ENCODE data around the gene MAPKAP1.
"Not testable (repeated sequence)": the region's sequence is repeated elsewhere in the genome, so short reads cannot be mapped to it uniquely, and the experiment has no call there.

MAPKAP1 gene

GRCh38 chr9:125600194-125600593 is 106.8 kb downstream of the MAPKAP1 start:
- no peak for DNase-seq

- DNase-seq: no peak
Measured at GRCh38 chr9:125594223-125594610, 112.8 kb downstream of the MAPKAP1 start.

DNA sequence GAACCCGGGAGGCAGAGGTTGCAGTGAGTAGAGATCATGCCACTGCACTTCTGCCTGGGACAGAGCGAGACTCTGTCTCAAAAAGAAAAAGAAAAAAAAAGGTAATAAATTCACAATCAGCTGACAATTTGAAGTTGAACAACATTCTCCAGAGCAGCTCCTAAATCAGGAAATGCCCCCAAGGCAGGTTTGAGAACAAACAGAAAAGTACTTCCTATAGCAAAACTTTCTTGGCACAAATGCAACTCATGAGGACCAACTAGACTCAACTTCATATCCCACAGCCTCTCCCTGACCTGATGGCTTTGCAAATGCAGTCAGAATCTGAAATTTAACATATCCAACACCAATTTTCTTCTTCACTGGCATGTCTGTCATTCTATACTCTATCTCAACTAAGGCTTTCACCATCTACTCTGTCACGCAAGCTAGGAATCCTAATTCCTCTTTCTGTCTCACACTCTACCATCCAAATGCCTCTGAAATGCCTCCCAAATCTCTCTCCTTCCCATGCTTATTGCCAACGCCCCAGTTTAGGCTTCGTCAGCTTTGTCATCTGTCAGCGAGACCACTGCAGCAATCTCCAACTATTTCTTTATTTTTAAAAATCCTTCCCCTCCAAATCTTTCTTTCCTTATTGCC is 113.3 kb downstream of the MAPKAP1 start:
- no peak for DNase-seq

GRCh38 chr9:125591888-125592287 is 115.1 kb downstream of the MAPKAP1 start:
- no peak for DNase-seq

DNA sequence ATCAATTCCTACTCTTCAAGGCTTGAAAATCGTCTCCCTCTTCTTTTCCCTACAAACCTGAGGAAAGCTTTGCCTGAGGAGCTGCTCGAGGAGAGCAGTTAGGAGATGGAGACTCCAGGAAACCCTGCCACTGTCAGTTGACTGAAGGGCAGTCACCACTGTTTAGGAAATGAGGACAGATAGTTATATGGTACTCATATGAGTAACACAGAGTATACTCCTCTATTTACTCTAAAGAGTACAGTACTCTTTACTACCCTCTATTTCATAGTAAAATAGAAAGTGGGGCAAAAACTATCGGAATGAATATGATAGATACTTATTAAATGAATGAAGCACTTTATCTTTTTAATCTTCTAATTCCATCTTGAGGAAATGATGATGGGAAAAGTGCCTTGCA is 115.8 kb downstream of the MAPKAP1 start:
- DNase-seq: no peak

DNA sequence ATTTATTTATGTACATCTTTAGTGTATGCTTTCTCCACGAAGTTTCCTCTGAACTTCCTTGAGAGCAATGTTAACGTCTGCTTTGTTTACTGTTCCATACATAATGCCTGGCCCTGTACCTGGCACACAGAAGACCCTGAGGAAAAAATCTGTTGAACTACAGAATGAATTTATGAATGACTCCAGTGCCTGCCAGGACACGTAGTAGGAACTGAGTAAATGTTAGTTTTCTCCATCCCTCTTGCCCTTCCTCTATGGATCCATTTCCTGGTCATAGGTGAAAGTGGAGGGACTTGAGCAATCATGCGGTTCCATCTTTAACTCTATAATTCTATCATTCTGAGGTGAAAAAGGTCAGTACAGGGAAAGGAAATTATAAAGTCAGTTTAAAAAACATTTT is 117.7 kb downstream of the MAPKAP1 start:
- no peak for DNase-seq

- DNase-seq: no peak
Measured at GRCh38 chr9:125587819-125588460, 119.1 kb downstream of the MAPKAP1 start.

GRCh38 chr9:125586172-125586511 is 120.9 kb downstream of the MAPKAP1 start:
- DNase-seq: no peak

GRCh38 chr9:125585503-125586171 is 121.4 kb downstream of the MAPKAP1 start:
- DNase-seq: no peak

- DNase-seq: no peak
Measured at GRCh38 chr9:125580701-125581286, 126.2 kb downstream of the MAPKAP1 start.

DNA sequence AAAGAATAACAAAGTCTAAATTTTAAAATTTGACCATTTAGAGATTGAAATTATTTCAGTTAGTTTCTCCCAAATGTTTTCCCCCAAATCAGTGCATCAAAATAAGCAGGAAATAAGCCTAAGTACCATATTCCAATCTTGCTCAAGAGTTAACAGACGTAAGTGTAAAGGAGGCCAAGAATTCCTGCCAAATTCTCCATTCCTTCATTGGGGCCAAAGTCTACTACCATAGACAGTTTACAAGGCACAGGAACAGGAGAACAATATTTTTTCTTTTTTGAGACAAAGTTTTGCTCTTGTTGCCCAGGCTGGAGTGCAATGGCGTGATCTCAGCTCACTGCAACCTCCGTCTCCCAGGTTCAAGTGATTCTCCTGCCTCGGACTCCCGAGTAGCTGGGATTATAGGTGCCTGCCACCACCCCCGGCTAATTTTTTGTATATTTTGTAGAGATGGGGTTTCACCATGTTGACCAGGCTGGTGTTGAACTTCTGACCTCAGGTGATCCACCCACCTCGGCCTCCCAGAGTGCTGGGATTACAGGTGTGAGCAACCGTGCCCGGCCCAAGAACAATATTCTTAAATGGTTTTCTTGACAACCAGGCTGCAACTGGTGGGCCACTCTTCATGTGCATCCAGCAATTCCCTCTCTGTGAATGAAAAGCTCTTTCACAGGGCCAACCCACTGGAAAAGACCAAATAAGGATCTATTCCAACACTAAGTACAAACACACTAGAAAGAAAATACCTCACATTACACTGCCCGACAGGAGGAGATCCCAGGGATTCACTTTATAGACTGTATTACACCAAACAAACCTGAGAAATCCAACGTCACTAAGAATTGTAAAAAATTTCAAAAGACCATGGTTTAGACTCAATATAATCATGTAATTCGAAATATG is 127.7 kb downstream of the MAPKAP1 start:
- DNase-seq: no peak

DNA sequence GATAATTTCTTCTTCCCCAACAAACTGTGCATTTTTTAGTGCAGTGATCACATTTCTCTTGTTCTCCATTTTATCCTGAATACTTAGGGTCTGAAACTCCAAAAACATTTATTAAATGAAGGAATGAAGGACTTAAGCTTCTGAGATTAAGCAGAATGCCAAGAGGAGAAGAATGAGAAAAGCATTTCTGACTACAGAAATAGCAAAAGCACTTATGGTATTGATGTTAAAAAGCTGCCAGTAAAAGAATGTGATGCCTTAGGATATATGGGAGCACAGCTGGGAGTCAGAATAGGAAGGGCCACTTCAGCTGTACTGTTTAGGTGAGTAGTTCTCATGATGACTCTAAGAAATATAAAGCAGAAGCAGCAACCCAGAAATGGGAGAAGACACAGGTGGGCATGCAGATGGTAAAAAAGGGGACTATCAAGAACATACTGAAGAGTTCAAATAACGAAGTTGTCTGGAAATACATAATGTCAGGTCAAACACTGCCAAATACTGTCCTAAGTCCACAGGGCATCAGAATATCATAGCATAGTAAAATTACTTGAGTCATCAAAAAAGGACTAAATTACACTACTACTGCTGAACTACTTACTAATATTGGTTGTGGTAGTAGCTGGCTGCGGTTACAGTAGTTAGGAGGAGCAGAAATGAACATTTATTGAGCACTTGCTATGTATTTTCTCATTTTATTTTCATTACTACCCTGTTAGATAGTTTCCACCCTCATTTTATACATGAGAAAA is 132.7 kb downstream of the MAPKAP1 start:
- no peak for DNase-seq

DNA sequence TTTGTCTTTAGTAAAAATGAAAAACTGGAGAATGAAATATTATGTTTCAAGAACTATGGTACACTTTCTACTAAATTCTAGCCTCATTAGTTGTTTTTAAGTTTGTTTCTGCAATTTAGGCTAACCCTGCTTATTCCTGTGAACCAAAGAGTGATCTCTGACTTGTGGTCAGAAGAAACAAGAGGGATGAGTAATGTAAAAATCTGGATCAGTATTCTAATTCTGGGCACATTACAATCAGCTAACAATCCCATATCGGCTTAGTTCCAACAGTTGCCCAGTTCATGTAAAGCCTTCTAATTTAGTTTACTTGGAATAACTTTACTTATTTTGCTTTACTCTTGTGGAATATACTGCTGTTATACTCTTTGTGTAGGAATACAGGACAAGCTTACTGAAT is 134.5 kb downstream of the MAPKAP1 start:
- DNase-seq: not testable (repeated sequence)

- not testable (repeated sequence) for DNase-seq
Measured at GRCh38 chr9:125571824-125572223, 135.2 kb downstream of the MAPKAP1 start.

DNA sequence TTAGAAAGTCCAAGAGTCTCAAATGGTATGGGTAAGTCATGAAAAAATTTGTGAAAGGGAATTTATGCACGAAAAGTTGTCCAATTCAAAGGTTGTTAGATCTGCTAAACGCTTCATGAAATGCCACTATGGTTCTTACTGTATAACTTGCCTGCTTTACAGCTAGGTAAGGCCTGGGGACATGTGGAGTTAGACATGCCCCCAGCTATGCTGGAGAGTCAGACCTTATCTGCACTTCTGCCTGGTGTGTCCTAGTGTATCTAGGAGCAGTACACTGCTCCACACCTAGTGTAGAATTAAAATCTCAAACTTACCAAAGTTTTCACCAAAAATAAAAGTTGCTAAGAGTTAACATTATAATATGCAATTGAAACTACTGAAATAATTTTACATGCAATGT is 136.8 kb downstream of the MAPKAP1 start:
- no peak for DNase-seq

DNA sequence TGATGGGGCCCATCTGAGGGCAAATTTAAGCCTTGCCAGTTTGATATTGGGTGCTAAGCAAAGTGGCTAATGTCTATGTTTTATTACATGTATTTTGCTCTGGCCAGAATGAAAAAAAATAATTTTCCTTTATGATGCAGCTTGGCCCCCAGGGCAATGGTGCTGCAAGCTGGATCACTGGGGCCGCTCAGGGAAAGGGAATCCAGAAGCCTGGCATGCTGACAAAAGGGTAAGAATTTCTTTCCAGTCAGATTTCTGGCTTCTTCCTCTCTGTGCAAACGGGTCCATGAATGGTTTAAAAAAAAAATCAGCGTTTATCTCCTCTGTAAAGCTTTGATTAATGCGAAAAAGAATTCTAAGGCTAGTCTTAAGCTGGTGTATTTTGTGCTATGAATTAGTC is 138.4 kb downstream of the MAPKAP1 start:
- no peak for DNase-seq

DNA sequence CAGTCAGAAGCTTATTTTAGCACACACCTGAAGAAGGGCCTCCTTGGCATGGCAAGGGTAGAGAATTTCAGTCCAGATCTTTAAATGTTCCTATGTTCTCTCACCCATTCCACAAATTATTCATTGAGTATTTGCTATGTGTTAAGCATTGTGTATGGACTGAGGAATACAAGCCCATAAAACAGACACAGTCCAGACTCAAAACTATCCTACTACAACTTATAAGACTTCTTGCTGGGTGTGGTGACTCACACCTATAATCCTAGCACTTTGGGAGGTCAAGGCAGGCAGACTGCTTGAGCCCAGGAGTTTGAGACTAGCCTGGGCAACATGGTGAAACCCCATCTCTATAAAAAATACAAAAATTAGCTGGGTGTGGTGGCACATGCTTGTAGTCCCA is 141.0 kb downstream of the MAPKAP1 start:
- not testable (repeated sequence) for DNase-seq

DNA sequence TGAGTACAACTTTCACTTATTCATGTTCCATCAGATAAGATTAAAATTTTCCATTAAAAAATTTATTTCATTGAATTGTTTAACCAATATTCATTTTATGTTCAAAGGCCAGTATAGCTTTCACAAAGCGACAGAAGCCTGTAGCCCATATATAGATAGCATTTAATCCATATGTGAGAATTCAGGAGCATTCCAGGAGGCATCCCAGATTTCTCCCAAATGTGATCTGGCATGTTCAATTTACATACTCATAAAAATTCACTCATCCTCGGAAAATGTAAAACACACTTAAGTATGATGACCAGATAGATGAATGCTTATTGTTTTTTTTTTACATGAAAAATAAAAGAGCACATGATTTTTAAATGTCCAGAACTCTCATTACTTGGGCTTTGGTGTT is 141.9 kb downstream of the MAPKAP1 start:
- DNase-seq: no peak

- no peak for DNase-seq
Measured at GRCh38 chr9:125564631-125565030, 142.4 kb downstream of the MAPKAP1 start.

- no peak for DNase-seq
Measured at GRCh38 chr9:125561509-125562148, 145.4 kb downstream of the MAPKAP1 start.

DNA sequence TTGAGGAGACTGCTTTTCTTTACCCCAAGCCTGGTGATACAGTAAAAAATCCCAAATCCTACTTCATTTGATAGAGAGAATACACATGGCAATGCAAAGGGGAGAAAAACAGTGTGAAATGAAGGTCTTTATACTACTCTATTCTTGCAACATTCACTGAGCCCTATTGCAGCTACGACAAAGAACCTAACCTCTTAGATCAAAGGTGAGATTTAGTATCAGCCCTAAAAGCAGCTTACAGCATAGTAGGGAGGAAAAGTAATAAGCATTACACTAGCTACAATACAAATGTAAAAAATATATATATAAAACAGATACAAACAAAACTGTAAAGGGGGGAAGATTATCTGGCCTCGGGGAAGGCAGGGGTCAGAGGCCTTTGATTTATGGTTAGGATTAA is 147.1 kb downstream of the MAPKAP1 start:
- DNase-seq: no peak

- no peak for DNase-seq
Measured at GRCh38 chr9:125559194-125559593, 147.8 kb downstream of the MAPKAP1 start.
